Left renal pelvis (tissue), 4 donors: Measurements from ENCODE around the gene ITPR2. TPM values are rescaled to one million over a fixed set of nuclear protein-coding genes. Genes with fewer than 3 reads are reported as not detected.
"Not testable (repeated sequence)": the region's sequence is repeated elsewhere in the genome, so short reads cannot be mapped to it uniquely, and the experiment has no call there.

ENCODE experiments used
- DNase-seq, 4 donors: peaks; one replicate each; pipeline ENCODE4 v3.0.0-alpha.2; 2013; ENCODE audit warnings: low read depth in 4 of 4, low spot score in 3 of 4
- polyA plus RNA-seq, 4 donors: library from polyadenylated mRNA; unstranded; fragments of 120-200 nt; gene quantifications; one replicate each; pipeline ENCODE4 v1.2.1, GENCODE V29; 2013; ENCODE audit not compliant: insufficient read length in 4 of 4

The ITPR2 gene
- polyA plus RNA-seq, 4 donors, result 11.8 to 16.1 (median 13.2) TPM

- no peak for DNase-seq
Observed at GRCh38 chr12:26767116-26767515, 65.9 kb downstream of the ITPR2 start.

DNA sequence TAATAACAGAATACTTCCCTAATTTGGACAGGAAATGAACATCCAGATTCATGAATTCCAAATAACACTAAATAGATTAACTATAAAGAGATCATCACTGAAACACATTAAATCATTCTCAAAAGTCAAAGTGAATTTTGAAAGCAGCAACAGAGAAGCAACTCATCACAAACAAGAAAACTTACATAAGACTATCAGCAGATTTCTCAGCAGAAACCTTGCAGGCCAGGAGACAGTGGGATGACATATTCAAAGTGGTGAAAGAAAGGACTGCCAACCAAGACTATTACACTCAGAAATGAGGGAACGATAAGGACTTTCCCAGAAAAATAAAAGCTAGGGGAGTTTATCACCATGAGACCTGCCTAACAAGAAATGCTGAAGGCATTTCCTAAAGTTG lies 70.8 kb downstream of the ITPR2 start:
- no peak for DNase-seq

- no peak for DNase-seq
Observed at GRCh38 chr12:26761775-26762174, 71.2 kb downstream of the ITPR2 start.

DNA sequence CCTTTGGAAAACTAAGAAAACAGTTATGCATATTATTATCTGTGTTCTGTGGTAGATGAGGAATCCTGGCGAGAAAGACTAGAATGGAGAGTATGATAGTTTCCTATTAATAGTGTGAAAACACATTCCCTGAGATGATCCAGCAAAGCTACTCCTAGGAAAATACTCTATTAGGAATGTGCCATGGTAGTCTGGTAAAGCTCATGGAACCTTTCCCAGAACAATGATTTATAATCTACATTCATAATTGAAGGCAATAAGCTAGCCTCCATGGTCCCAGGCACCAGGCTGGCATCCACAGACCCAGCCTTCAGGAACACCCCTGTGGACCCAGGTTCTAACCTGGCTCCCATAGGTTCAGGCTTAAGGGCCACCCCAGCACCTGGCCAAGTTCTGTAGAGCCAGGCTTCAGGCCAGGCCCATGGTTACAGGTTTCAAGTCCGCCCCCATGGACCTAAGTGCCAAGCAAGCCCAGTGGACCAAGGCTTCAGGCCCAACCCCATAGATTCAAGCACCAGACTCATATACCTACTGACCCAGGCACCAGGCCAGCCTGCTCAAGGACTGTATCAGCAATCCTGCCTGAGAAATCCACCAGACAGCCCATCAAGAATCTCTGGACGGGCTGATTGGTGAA lies 72.2 kb downstream of the ITPR2 start:
- DNase-seq, result no peak

DNA sequence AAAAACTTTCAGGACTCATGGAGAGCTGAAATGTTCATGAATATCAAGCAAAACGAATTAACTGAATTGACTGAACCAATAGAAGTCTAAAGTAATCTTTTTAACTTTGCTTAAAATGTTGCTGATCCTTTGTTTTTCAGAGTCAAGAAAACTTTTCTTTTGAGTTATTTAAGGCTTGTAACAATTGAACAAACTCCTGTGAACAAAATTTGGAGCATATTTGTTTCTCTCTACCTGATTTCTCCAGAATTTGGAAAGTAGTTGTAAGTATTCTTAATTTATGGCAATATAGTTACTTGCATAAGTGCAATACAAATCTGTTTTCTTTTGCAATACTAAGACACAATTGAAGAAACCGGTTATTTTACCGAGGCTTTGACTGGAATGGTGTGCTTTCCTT lies 77.6 kb downstream of the ITPR2 start:
- DNase-seq, result not testable (repeated sequence)

DNA sequence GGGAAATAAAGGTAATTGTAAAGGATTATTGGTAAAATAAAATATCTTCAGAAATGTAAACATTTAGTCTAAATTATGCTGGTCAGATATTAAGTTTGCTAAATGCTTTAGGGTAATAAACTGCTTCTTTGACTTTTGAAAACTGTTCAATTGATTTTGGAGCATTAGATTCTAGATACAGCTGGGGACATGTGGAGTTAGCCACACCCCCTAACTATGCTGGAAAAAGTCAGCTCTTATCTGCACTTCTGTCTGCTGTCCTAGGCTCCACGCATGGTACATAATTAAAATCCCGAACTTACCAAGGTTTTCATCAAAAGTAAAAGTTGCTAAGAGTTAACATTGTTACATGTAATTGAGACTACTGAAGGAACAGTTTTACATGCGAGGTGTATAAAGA lies 78.8 kb downstream of the ITPR2 start:
- no peak for DNase-seq

- DNase-seq, result no peak
Observed at GRCh38 chr12:26751179-26751578, 81.8 kb downstream of the ITPR2 start.

DNA sequence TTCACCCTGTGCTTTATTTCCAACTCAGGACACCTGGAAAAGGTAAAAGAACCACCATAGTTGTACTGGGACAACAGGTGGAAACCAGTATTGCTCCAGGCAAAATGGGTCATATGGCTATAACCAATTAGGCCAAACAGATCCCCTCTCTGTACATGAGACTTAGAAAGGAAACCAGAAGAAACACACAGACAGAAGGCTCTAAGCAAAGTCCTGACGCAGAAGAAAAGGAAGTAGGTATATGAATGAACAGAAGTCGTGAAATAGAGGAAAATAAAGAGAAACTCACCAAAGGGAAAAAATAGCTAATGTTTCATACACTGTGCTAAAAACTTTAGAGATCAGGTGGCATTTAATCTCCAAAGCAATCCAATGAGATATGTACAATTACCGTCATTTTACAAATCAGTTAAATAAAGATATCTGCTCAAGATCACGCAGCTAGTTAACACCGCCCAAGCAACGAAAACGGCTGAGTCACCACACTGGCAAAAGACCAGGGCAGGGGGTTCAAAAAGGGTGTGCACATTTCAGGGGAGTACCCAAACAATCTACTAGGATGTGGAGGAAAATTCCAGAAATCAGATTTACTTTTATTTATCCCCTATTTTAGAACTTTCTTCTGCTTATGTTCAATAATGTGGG lies 82.3 kb downstream of the ITPR2 start:
- DNase-seq, result no peak

- no peak for DNase-seq
Observed at GRCh38 chr12:26749781-26750180, 83.2 kb downstream of the ITPR2 start.

GRCh38 chr12:26748741-26749431 lies 84.1 kb downstream of the ITPR2 start:
- DNase-seq, result no peak

- no peak for DNase-seq
Observed at GRCh38 chr12:26748412-26748740, 84.6 kb downstream of the ITPR2 start.

- DNase-seq, result no peak
Observed at GRCh38 chr12:26746121-26746714, 86.8 kb downstream of the ITPR2 start.

DNA sequence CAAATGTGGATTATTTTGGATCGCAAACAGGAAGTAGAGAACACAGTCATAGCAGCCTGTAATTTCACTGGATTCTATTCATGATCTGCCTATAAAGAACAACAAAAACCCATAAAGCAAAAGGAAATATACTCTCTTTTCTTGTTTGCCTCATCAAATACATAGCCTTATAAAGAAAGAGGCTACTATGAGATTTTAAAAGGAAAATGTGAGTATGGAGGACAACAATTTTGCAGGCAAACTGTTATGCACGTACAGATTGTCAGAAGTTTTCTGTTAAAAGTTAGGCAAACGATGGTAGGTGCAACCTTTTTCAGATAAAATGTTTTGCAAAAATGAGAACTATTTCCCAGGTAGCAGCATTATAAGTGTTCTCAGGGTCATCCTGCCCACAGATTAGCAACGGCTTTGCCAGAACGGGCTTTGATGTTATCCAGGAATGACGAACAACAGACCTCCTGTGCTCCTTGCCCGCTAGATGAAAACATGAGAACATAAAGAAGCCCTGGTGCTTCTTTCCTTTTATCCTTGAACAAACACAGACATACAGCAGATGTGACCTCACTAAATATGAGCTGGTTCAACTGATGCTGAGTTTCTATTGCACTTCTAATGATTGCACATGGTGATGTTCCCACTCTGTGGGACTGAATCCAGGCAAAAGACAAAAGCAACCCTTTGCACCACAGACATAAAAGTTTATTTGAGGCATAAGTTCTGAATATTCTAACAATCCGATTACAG lies 88.1 kb downstream of the ITPR2 start:
- no peak for DNase-seq

GRCh38 chr12:26744042-26744626 lies 88.9 kb downstream of the ITPR2 start:
- no peak for DNase-seq

GRCh38 chr12:26741584-26742227 lies 91.3 kb downstream of the ITPR2 start:
- DNase-seq, result no peak

DNA sequence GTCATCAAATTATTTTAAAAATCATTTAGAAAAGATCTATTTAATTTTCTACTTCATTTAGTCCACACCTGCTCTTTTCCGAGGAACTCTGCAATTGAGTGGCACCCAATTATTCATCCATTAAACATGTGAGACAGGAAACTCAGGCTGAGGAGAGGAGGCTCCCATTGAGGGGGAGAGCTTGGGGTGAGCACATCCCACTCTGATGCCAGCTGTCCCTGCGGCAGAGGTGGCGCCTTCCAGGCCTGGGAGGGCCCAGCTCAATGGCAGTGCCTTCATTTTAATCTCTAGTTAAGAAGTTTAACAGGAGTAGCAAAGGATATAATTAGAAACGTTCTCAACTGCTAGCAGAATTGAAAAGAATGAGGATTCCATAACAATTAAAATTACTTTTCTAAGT lies 92.0 kb downstream of the ITPR2 start:
- no peak for DNase-seq

DNA sequence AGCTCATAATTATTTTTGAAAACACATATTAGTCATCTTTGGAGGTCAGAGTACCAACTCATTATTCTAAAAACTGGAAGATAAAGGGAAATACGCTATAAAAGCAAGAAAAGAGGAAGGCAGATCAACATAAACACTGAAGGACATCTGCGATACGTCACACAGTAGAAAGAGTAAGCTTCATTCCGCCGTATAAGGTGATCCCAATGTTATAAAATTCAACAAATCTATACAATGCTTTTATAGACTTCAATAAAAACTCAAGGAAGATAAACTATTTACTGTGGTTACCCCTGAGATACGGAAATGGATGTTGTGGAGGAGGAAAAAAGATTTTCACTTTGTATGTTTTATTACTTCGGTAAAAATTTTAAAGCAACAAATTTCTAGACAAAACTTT lies 92.6 kb downstream of the ITPR2 start:
- no peak for DNase-seq

DNA sequence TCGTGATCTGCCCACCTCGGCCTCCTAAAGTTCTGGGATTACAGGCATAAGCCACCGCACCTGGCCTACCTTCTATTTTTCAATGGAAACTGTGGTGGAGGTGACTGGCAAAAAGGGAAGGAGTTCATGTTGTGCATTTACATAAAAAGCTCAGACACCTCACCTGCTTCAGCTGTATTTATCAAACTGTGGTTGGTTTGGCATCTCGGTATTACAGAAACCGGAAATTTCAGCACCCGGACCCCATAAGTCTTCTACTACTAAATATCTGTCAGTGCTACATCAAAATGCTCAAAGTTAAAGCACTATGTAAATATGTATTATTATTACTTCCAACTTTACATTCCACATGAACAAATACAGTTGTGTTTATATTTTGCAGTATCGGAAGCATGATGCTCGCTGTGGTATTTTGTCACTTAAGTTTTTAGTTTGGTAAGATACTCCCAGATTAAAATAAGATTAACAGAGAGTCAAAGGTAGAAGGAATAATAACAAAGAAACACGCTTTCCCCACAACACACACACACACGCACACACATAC lies 95.4 kb downstream of the ITPR2 start:
- DNase-seq, result no peak

GRCh38 chr12:26736563-26737486 lies 96.2 kb downstream of the ITPR2 start:
- no peak for DNase-seq
